ENCODE results near the gene BDKRB2.

The BDKRB2 gene

DNA sequence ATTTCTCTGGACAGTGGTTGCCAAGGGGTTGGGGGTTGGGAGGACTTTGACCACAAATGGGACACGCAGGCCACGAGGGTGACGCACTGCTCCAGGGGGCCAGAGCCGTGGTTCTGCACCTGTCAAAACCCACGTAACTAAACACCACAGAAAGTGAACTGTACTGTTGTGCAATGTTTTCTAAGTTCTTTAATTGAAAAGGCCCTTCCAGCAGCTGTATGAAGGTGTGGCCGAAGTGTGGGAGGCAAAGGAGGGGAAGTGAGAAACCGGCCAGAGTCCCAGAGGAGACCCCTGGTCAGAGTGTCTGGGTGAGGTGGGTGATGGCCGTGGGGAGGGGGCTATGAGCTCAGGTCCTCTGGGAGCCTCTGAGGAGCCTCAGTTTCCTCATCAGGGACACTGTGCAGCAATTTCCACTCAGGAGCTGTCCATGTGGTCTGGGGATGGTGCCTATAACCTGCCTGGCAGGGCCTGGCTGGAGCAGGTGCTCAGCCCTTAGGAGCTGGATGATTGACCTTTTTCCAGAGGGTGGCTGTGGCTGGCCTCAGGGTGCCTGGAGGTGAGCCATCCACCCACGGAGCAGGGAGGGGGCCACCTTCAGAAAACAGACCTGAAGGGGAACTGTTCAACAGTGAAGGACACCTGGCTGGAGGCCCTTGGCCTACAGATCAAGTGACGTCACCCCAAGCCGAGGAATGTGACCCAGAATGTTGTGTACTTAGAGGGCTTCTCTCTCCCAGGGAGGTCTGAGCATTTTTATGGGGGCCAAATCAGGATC lies 9.8 kb upstream of the BDKRB2 start:
- Histone ChIP-seq H3K9me3 (ENCODE audit: insufficient read depth, low read length, severe bottlenecking) (no peaks in the 10 kb centered on the region), H3K4me3 (ENCODE audit: low read depth in 1 of 2, low read length in 2 of 2) (no peak overlapping the region), H3K36me3 (ENCODE audit: insufficient read depth, low read length) (no peaks in the 10 kb centered on the region), H3K79me2 (ENCODE audit: insufficient read depth, low read length) (no peaks in the 10 kb centered on the region), H3K9ac (ENCODE audit: low read depth, low read length) (no peak overlapping the region), H3K4me2 (ENCODE audit: insufficient read depth, low read length) (no peak overlapping the region), H4K20me1 (ENCODE audit: insufficient read depth, low read length) (peaks cover 2% of the 10 kb centered on the region; the same call in 1 of the 2 replicates), H3K4me1 (ENCODE audit: insufficient read depth, low read length) (no peaks in the 10 kb centered on the region; the same call in 1 of the 2 replicates), H3K27ac (ENCODE audit: low read length) (no peak overlapping the region), H2AFZ (ENCODE audit: low read depth, low read length) (no peak overlapping the region), H3K27me3 (ENCODE audit: insufficient read depth, low read length, poor library complexity) (no peaks in the 10 kb centered on the region)
- DNase-seq (no peak), ATAC-seq (ENCODE audit: insufficient read depth, low read depth) (no peak)
- no peak for TF ChIP-seq EZH2 (IDR thresholded peaks at IDR 0.05; ENCODE audit: borderline replicate concordance, low read depth, low read length, severe bottlenecking)
- TF ChIP-seq, protein P1, sequence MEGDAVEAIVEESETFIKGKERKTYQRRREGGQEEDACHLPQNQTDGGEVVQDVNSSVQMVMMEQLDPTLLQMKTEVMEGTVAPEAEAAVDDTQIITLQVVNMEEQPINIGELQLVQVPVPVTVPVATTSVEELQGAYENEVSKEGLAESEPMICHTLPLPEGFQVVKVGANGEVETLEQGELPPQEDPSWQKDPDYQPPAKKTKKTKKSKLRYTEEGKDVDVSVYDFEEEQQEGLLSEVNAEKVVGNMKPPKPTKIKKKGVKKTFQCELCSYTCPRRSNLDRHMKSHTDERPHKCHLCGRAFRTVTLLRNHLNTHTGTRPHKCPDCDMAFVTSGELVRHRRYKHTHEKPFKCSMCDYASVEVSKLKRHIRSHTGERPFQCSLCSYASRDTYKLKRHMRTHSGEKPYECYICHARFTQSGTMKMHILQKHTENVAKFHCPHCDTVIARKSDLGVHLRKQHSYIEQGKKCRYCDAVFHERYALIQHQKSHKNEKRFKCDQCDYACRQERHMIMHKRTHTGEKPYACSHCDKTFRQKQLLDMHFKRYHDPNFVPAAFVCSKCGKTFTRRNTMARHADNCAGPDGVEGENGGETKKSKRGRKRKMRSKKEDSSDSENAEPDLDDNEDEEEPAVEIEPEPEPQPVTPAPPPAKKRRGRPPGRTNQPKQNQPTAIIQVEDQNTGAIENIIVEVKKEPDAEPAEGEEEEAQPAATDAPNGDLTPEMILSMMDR (IDR thresholded peaks at IDR 0.05; ENCODE audit: borderline replicate concordance, extremely low read depth, low read length, poor library complexity, severe bottlenecking), result no peak

DNA sequence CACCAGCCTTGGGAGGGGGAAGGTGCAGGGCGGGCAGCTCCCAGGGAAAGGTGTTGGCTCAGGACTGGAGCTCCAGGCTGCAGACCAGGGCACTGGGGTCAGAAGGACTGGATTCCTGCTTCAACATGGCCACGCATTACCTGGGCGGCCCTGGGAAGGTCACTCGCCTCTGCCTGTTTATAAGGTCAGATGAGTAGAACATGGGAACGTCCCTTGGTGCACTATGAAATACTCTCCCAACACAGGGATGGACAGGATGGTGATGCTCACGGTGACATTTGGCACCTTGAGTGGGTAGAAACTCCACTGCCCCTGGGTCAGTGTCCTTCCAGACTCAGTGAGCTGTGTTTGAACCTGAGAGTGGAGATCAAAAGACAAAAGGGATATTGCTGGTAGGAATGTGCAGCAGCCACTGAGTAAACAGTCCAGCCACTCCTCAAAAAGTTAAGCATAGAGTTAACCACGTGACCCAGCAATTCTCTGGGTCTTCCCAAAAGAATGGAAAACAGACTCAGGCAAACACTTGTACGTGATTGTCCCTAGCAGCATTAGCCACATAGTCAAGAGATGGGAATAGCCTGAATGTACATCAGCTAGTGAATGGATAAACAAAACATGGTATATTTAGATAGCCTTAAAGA lies 9.1 kb upstream of the BDKRB2 start:
- Histone ChIP-seq H3K79me2 (ENCODE audit: insufficient read depth, low read length) (no peaks in the 10 kb centered on the region), H3K4me1 (ENCODE audit: insufficient read depth, low read length) (no peaks in the 10 kb centered on the region; the same call in 1 of the 2 replicates), H3K27me3 (ENCODE audit: insufficient read depth, low read length, poor library complexity) (no peaks in the 10 kb centered on the region), H3K4me3 (ENCODE audit: low read depth in 1 of 2, low read length in 2 of 2) (no peak overlapping the region), H2AFZ (ENCODE audit: low read depth, low read length) (no peak overlapping the region), H3K4me2 (ENCODE audit: insufficient read depth, low read length) (no peak overlapping the region), H4K20me1 (ENCODE audit: insufficient read depth, low read length) (peaks cover 2% of the 10 kb centered on the region; the same call in 1 of the 2 replicates), H3K9ac (ENCODE audit: low read depth, low read length) (no peak overlapping the region), H3K36me3 (ENCODE audit: insufficient read depth, low read length) (no peaks in the 10 kb centered on the region), H3K27ac (ENCODE audit: low read length) (no peak overlapping the region), H3K9me3 (ENCODE audit: insufficient read depth, low read length, severe bottlenecking) (no peaks in the 10 kb centered on the region)
- TF ChIP-seq, protein P1 (IDR thresholded peaks at IDR 0.05; ENCODE audit: borderline replicate concordance, extremely low read depth, low read length, poor library complexity, severe bottlenecking), result no peak
- no peak for TF ChIP-seq EZH2 (IDR thresholded peaks at IDR 0.05; ENCODE audit: borderline replicate concordance, low read depth, low read length, severe bottlenecking)
- DNase-seq, result no peak
- no peak for ATAC-seq (ENCODE audit: insufficient read depth, low read depth)

DNA sequence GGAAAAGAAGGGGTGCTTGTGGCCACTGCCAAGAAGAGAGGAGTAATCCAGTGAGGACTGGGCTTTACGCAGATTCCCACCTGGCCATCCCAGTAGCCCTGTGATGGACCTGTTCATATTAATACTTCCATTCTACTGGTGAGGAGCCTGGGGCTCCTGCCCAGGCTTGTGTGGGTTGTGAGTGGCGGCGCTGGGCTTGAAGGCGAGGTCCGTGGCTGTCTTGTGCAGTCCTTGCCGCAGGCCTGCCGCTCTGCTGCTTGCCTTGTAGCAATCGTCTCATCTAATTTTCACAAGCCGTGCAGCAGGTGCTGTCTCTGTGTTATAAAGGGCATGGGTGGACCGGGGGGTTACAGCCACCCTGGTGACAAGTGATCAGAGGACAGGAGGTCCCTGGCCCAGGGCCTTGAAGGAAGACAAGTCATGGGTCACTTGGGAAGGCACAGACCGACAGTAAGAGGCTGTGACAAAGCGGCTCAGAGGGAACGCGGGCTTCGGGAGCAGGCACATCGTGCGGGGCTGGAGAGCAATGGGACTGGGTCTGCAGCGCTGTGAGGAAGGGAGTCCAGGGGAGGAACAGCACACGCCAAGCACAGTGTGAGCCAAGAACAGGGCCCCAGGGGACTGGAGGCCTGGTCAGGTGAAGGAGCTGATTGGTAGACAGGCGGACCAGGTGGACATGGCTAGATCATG lies 7.3 kb upstream of the BDKRB2 start:
- H3K9ac ChIP-seq (ENCODE audit: low read depth, low read length), result no peak overlapping the region
- no peak for ATAC-seq (ENCODE audit: insufficient read depth, low read depth)
- H3K4me1 ChIP-seq (ENCODE audit: insufficient read depth, low read length), result no peaks in the 10 kb centered on the region; the same call in 1 of the 2 replicates
- H2AFZ ChIP-seq (ENCODE audit: low read depth, low read length), result no peak overlapping the region
- peaks cover 3% of the 10 kb centered on the region for H3K27me3 ChIP-seq (ENCODE audit: insufficient read depth, low read length, poor library complexity)
- no peaks in the 10 kb centered on the region for H3K79me2 ChIP-seq (ENCODE audit: insufficient read depth, low read length)
- H3K36me3 ChIP-seq (ENCODE audit: insufficient read depth, low read length), result no peaks in the 10 kb centered on the region
- H4K20me1 ChIP-seq (ENCODE audit: insufficient read depth, low read length), result no peaks in the 10 kb centered on the region; the same call in 1 of the 2 replicates
- H3K4me3 ChIP-seq (ENCODE audit: low read depth in 1 of 2, low read length in 2 of 2), result no peak overlapping the region
- no peak for DNase-seq
- no peak overlapping the region for H3K4me2 ChIP-seq (ENCODE audit: insufficient read depth, low read length)
- H3K27ac ChIP-seq (ENCODE audit: low read length), result no peak overlapping the region
- no peaks in the 10 kb centered on the region for H3K9me3 ChIP-seq (ENCODE audit: insufficient read depth, low read length, severe bottlenecking)
- TF ChIP-seq EZH2 (IDR thresholded peaks at IDR 0.05; ENCODE audit: borderline replicate concordance, low read depth, low read length, severe bottlenecking), result no peak
- TF ChIP-seq, protein P1 (IDR thresholded peaks at IDR 0.05; ENCODE audit: borderline replicate concordance, extremely low read depth, low read length, poor library complexity, severe bottlenecking), result no peak
